Ecto neural progenitor cell (in vitro differentiated cells): ENCODE measurements around the gene SEMA3D.

ENCODE experiments used
- DNase-seq: peaks from one replicate; pipeline ENCODE4 v3.0.0-alpha.2; 2018; ENCODE audit warnings: low spot score

SEMA3D gene

GRCh38 chr7:85125651-85126131 lies 61.2 kb downstream of the SEMA3D start:
- no peak for DNase-seq

GRCh38 chr7:85125176-85125575 lies 61.7 kb downstream of the SEMA3D start:
- no peak for DNase-seq

- DNase-seq: no peak
Observed at GRCh38 chr7:85119934-85120333, 66.9 kb downstream of the SEMA3D start.

- no peak for DNase-seq
Observed at GRCh38 chr7:85115862-85116261, 71.0 kb downstream of the SEMA3D start.

- DNase-seq: no peak
Observed at GRCh38 chr7:85115006-85115405, 71.8 kb downstream of the SEMA3D start.

- no peak for DNase-seq
Observed at GRCh38 chr7:85114342-85114741, 72.5 kb downstream of the SEMA3D start.

GRCh38 chr7:85111761-85112160 lies 75.1 kb downstream of the SEMA3D start:
- no peak for DNase-seq

GRCh38 chr7:85106719-85107118 lies 80.1 kb downstream of the SEMA3D start:
- DNase-seq: no peak

- no peak for DNase-seq
Observed at GRCh38 chr7:85104432-85105205, 82.2 kb downstream of the SEMA3D start.

- DNase-seq: no peak
Observed at GRCh38 chr7:85103962-85104361, 82.9 kb downstream of the SEMA3D start.

GRCh38 chr7:85103357-85103756 lies 83.5 kb downstream of the SEMA3D start:
- no peak for DNase-seq

- DNase-seq: no peak
Observed at GRCh38 chr7:85102813-85103350, 84.0 kb downstream of the SEMA3D start.

GRCh38 chr7:85101347-85101746 lies 85.5 kb downstream of the SEMA3D start:
- no peak for DNase-seq

GRCh38 chr7:85097844-85098243 lies 89.0 kb downstream of the SEMA3D start:
- no peak for DNase-seq

GRCh38 chr7:85095806-85096205 lies 91.0 kb downstream of the SEMA3D start:
- no peak for DNase-seq

- no peak for DNase-seq
Observed at GRCh38 chr7:85095366-85095765, 91.5 kb downstream of the SEMA3D start.

GRCh38 chr7:85094046-85094725 lies 92.7 kb downstream of the SEMA3D start:
- no peak for DNase-seq

- no peak for DNase-seq
Observed at GRCh38 chr7:85091565-85091928, 95.3 kb downstream of the SEMA3D start.

GRCh38 chr7:85090919-85091564 lies 95.8 kb downstream of the SEMA3D start:
- no peak for DNase-seq

- no peak for DNase-seq
Observed at GRCh38 chr7:85090143-85090542, 96.7 kb downstream of the SEMA3D start.

- DNase-seq: no peak
Observed at GRCh38 chr7:85081846-85082245, 105.0 kb downstream of the SEMA3D start.

- DNase-seq: no peak
Observed at GRCh38 chr7:85081392-85081791, 105.5 kb downstream of the SEMA3D start.

GRCh38 chr7:85079434-85079833 lies 107.4 kb downstream of the SEMA3D start:
- DNase-seq: no peak
